ENCODE measurements around the gene ICAM5.
A peak's percentile ranks its signal among the peaks of the same experiment; 100 is the strongest.

DNA sequence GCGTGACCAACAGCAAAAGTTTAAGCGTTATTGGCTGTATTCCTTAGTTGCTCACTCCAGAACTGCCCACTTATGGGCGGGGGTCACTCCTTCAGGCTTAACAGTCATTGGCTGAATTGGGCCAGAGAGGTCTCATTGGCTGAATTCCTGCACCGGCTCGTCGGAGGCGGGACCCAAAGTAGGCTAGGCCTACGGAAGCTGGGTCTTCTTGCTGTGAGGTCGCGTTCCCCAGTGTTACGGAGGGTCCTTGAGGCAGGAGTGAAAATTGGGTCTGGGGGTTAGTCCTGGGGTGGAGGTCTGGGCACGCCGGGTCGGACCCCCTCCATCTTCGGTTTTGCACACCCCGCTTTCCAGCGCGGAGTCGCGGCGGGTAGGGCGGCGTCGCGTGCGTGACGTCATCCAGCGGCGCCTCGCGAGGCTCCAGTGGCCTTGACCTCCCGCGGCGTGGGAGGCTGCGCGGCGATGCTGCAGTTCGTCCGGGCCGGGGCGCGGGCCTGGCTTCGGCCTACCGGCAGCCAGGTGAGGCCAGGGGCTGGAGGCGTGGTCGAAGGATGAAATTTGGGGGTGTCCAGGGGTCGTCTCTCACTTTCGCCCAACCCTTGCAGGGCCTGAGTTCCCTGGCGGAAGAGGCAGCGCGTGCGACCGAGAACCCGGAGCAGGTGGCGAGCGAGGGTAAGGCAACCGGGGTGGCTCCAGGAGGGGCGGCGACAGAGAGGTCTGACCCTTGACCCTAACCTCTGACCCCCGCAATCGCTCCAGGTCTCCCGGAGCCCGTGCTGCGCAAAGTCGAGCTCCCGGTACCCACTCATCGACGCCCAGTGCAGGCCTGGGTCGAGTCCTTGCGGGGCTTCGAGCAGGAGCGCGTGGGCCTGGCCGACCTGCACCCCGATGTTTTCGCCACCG, 37.7 kb upstream of the ICAM5 start, which contains the start of gene MRPL4:
- no peak for TF ChIP-seq FOXM1 (IDR thresholded peaks at IDR 0.05; ENCODE audit: borderline replicate concordance)
- no peak; the same call in 1 of the 2 replicates for TF ChIP-seq ELF4 (IDR thresholded peaks at IDR 0.05)
- TF ChIP-seq L3MBTL2 (conservative IDR thresholded peaks at IDR 0.05), result peak; percentile 75
- TF ChIP-seq SUZ12 (IDR thresholded peaks at IDR 0.05), result no peak
- no peak for TF ChIP-seq BHLHE40 (IDR thresholded peaks at IDR 0.05; ENCODE audit: borderline replicate concordance)
- no peak for TF ChIP-seq HDGF (IDR thresholded peaks at IDR 0.05; ENCODE audit: borderline replicate concordance)
- TF ChIP-seq LEF1 (IDR thresholded peaks at IDR 0.05; ENCODE audit: borderline replicate concordance), result no peak; the same call in 1 of the 2 replicates
- TF ChIP-seq ARNT (IDR thresholded peaks at IDR 0.05), result no peak
- TF ChIP-seq FOXK2 (IDR thresholded peaks at IDR 0.05), result no peak
- TF ChIP-seq FOXA1 (IDR thresholded peaks at IDR 0.05), result no peak
- no peak for TF ChIP-seq ZNF384 (IDR thresholded peaks at IDR 0.05)
- TF ChIP-seq, protein P1, sequence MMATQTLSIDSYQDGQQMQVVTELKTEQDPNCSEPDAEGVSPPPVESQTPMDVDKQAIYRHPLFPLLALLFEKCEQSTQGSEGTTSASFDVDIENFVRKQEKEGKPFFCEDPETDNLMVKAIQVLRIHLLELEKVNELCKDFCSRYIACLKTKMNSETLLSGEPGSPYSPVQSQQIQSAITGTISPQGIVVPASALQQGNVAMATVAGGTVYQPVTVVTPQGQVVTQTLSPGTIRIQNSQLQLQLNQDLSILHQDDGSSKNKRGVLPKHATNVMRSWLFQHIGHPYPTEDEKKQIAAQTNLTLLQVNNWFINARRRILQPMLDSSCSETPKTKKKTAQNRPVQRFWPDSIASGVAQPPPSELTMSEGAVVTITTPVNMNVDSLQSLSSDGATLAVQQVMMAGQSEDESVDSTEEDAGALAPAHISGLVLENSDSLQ (IDR thresholded peaks at IDR 0.05), result no peak

Measured in HEK293T (cell line).